ENCODE results near the gene CLDND1.

DNA sequence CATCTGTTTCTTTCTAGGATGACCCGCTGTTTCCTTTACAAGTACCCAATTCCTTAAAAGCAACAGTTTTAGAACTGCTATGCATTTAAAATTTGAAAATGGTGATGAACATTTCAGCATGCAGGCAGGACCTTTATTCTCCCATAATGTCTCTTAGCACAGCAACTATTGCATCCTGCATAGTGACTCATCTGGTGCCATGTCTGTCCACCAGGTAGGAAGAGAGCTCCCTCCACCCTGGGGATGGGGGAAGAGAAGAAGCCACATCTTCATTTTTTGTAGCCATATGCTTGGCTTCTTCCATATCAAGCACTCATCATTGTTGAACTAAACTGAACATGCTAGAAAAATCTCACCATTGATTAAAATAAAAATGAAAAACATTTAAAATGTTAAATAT, 19.0 kb upstream of the CLDND1 start:
- TF ChIP-seq CTCF (conservative IDR thresholded peaks at IDR 0.05; ENCODE audit: low read depth, low read length) (no peak), EZH2 (IDR thresholded peaks at IDR 0.05; ENCODE audit: borderline replicate concordance, low read depth, low read length, poor library complexity, severe bottlenecking) (no peak)

Data from A673 (cell line).